ENCODE results near the gene NOL4L. TPM values are rescaled to one million over a fixed set of nuclear protein-coding genes. Genes with fewer than 3 reads are reported as not detected.

The NOL4L gene
- total RNA-seq, 4 donors from 2014 or later: 5.9 to 20.5 (median 6.9) TPM

- TF ChIP-seq CTCF (IDR thresholded peaks at IDR 0.05; ENCODE audit: low read depth): no peak
These were observed 178.4 kb downstream of the NOL4L start for GRCh38 chr20:32406701-32407100.

GRCh38 chr20:32404017-32404416 lies 181.1 kb downstream of the NOL4L start:
- TF ChIP-seq CTCF (IDR thresholded peaks at IDR 0.05; ENCODE audit: low read depth): no peak

GRCh38 chr20:32400476-32400875 lies 184.7 kb downstream of the NOL4L start:
- TF ChIP-seq CTCF (IDR thresholded peaks at IDR 0.05; ENCODE audit: low read depth): no peak

- TF ChIP-seq CTCF (IDR thresholded peaks at IDR 0.05; ENCODE audit: low read depth): no peak
These were observed 187.5 kb downstream of the NOL4L start for GRCh38 chr20:32397567-32398084.

GRCh38 chr20:32396646-32397160 lies 188.4 kb downstream of the NOL4L start:
- no peak for TF ChIP-seq CTCF (IDR thresholded peaks at IDR 0.05; ENCODE audit: low read depth)

GRCh38 chr20:32395066-32395465 lies 190.1 kb downstream of the NOL4L start:
- no peak for TF ChIP-seq CTCF (IDR thresholded peaks at IDR 0.05; ENCODE audit: low read depth)

Other genes starting within 250 kb of the NOL4L start
- 100 to 1,000 TPM in 1 of 4 donors, 10 to 100 TPM in 3; 77.0 to 125 (median 81.6) TPM for gene ASXL1, start 227.0 kb downstream of the NOL4L start, total RNA-seq
- under 1 TPM in 1 of 4 donors, not detected in 3; 0.19 TPM for gene C20orf203, start 88.6 kb upstream of the NOL4L start, total RNA-seq
- gene COMMD7, start 158.1 kb upstream of the NOL4L start, total RNA-seq: 10 to 100 TPM; 20.3 to 28.9 (median 23.4) TPM
- gene DNMT3B, start 177.1 kb upstream of the NOL4L start, total RNA-seq: 1 to 10 TPM in 1 of 4 donors, under 1 TPM in 2, not detected in 1; 0.22 to 2.1 (median 0.85) TPM
- gene MAPRE1, start 234.6 kb upstream of the NOL4L start, total RNA-seq: 100 to 1,000 TPM in 1 of 4 donors, 10 to 100 TPM in 3; 63.3 to 114 (median 77.1) TPM